Brain pericyte (primary cell): ENCODE data around the gene TSSK6.

Experiments used
- DNase-seq: peaks from one replicate; pipeline ENCODE4 v3.0.0-alpha.2; 2012; ENCODE audit warnings: low read depth, low spot score

Gene TSSK6

GRCh38 chr19:19464339-19465098 lies 50.8 kb downstream of the TSSK6 start:
- no peak for DNase-seq
